DND-41 (cell line): ENCODE data around the gene PTCD2.

Experiments used
- ATAC-seq: fragments of 200-7000 bp; cut with Tn5 transposase; 3 replicates; pipeline ENCODE4 v1.9.1; 2021; ENCODE audit warnings: low read depth; ENCODE audit not compliant: insufficient read depth
- DNase-seq: peaks from one replicate; pipeline ENCODE4 v3.0.0-alpha.2; 2020
- H2AFZ ChIP-seq: 2 replicates; pipeline ENCODE4 v1.6.0; 2012; ENCODE audit warnings: low read depth, low read length
- H3K27ac ChIP-seq: 2 replicates; pipeline ENCODE4 v1.5.1; 2012; ENCODE audit warnings: low read length, inconsistent platforms
- H3K27me3 ChIP-seq: fragments of 200-600 bp; sonication (generic); 2 replicates; pipeline ENCODE4 v1.6.0; 2012; ENCODE audit warnings: low read length, mild to moderate bottlenecking, inconsistent platforms; ENCODE audit not compliant: insufficient read depth, poor library complexity
- H3K36me3 ChIP-seq: 2 replicates; pipeline ENCODE4 v1.5.1; 2012; ENCODE audit warnings: low read length, inconsistent platforms; ENCODE audit not compliant: insufficient read depth
- H3K4me1 ChIP-seq: 2 replicates; pipeline ENCODE4 v1.5.1; 2012; ENCODE audit warnings: mild to moderate bottlenecking, low read length; ENCODE audit not compliant: insufficient read depth
- H3K4me2 ChIP-seq: 2 replicates; pipeline ENCODE4 v1.6.0; 2012; ENCODE audit warnings: mild to moderate bottlenecking, moderate library complexity, low read length, inconsistent platforms; ENCODE audit not compliant: insufficient read depth
- H3K4me3 ChIP-seq, 2 experiments: fragments of 200-600 bp in 1 of 2; shearing (Covaris generic) in 1 of 2; 2 replicates each; pipeline ENCODE4 v1.5.1; 2012 to 2016; ENCODE audit warnings: inconsistent platforms in 2 of 2, low read length in 2 of 2, mild to moderate bottlenecking in 2 of 2, low read depth in 1 of 2, moderate library complexity in 1 of 2
- H3K79me2 ChIP-seq: 2 replicates; pipeline ENCODE4 v1.6.0; 2012; ENCODE audit warnings: low read length, inconsistent platforms; ENCODE audit not compliant: insufficient read depth
- H3K9ac ChIP-seq: 2 replicates; pipeline ENCODE4 v1.6.0; 2012; ENCODE audit warnings: low read depth, mild to moderate bottlenecking, inconsistent platforms, low read length, moderate library complexity
- H3K9me3 ChIP-seq: 2 replicates; pipeline ENCODE4 v1.5.1; 2012; ENCODE audit warnings: low read length, moderate library complexity, mild to moderate bottlenecking, inconsistent platforms; ENCODE audit not compliant: insufficient read depth, severe bottlenecking
- H4K20me1 ChIP-seq: 2 replicates; pipeline ENCODE4 v1.6.0; 2012; ENCODE audit warnings: low read length; ENCODE audit not compliant: insufficient read depth
- CTCF ChIP-seq: IDR thresholded peaks from 2 replicates; pipeline ENCODE4 v1.5.1; 2012; ENCODE audit warnings: borderline replicate concordance, low read length, moderate library complexity, mild to moderate bottlenecking; ENCODE audit not compliant: poor library complexity, severe bottlenecking; ENCODE audit errors: extremely low read depth
- EZH2 ChIP-seq: IDR thresholded peaks from 3 replicates; pipeline ENCODE4 v1.6.1; 2012; ENCODE audit warnings: borderline replicate concordance, low read depth, mild to moderate bottlenecking, moderate library complexity, low read length, inconsistent platforms; ENCODE audit not compliant: severe bottlenecking

The PTCD2 gene

DNA sequence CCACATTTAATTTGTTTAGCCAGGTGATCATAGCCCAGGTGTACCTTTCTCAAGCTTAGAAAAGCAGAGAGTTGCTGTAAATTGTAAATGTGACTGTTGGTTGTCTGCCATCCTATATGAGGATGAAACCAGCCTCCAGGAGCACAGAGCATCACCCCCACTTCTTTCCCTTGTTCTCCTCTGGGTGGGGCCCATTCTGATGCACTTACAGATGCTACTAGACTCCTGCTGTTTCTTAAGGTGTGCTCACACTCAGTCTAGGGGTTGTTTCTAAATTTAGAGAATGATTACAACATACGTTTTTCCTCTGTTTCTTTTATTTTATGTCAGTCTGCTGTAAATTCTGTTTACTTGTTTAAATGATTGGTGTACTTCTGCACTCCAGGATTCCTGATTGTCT, 10.5 kb downstream of the PTCD2 start:
- Histone ChIP-seq H3K27me3 (no peaks in the 10 kb centered on the region), H3K27ac (no peak overlapping the region), H3K79me2 (no peaks in the 10 kb centered on the region), H3K9me3 (no peaks in the 10 kb centered on the region), H3K4me2 (no peak overlapping the region), H4K20me1 (no peaks in the 10 kb centered on the region), H3K9ac (no peak overlapping the region), H3K36me3 (peaks cover 47% of the 10 kb centered on the region; the same call in 1 of the 2 replicates), H3K4me3 (no peak overlapping the region), H2AFZ (no peak overlapping the region), H3K4me1 (no peaks in the 10 kb centered on the region)
- ATAC-seq: no peak
- DNase-seq: no peak
- TF ChIP-seq CTCF (no peak), EZH2 (no peak)

DNA sequence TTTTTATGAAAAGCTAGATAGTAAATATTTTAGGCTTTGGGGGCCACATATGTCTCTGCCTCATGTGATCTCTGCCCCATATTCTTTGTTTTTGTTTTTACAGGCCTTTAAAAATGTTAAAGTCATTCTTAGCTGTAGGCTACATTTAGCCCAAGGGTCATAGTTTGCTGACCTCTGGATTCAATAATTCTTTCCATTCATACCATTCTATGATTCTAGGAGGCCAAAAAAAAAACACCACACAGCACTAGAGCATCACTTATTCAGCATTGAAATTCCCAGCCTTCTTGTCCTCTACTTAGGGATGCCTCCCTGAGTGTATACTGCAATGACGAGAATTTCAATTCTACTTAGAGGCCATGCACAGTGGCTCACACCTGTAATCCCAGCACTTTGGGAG, 17.0 kb downstream of the PTCD2 start:
- DNase-seq (no peak), ATAC-seq (no peak)
- no peaks in the 10 kb centered on the region for H3K9me3 ChIP-seq
- no peaks in the 10 kb centered on the region for H4K20me1 ChIP-seq
- TF ChIP-seq CTCF (no peak), EZH2 (no peak)
- no peak overlapping the region for H3K4me3 ChIP-seq
- no peak overlapping the region for H3K9ac ChIP-seq
- no peaks in the 10 kb centered on the region for H3K27me3 ChIP-seq
- no peaks in the 10 kb centered on the region for H3K79me2 ChIP-seq
- no peaks in the 10 kb centered on the region for H3K4me1 ChIP-seq
- no peak overlapping the region for H2AFZ ChIP-seq
- H3K36me3 ChIP-seq: peaks cover 37% of the 10 kb centered on the region; the same call in 1 of the 2 replicates
- H3K4me2 ChIP-seq: no peak overlapping the region
- H3K27ac ChIP-seq: no peak overlapping the region

GRCh38 chr5:72338689-72339209, 18.6 kb downstream of the PTCD2 start:
- no peak overlapping the region for H3K4me3 ChIP-seq
- H4K20me1 ChIP-seq: no peaks in the 10 kb centered on the region
- DNase-seq (no peak), ATAC-seq (no peak)
- H3K79me2 ChIP-seq: no peaks in the 10 kb centered on the region
- H3K36me3 ChIP-seq: peaks cover 45% of the 10 kb centered on the region
- H3K27ac ChIP-seq: no peak overlapping the region
- H3K27me3 ChIP-seq: no peaks in the 10 kb centered on the region
- no peak overlapping the region for H2AFZ ChIP-seq
- H3K4me2 ChIP-seq: no peak overlapping the region
- H3K9ac ChIP-seq: no peak overlapping the region
- no peak for TF ChIP-seq CTCF
- TF ChIP-seq EZH2: no peak
- no peaks in the 10 kb centered on the region for H3K9me3 ChIP-seq
- H3K4me1 ChIP-seq: no peaks in the 10 kb centered on the region

GRCh38 chr5:72346398-72346797, 26.2 kb downstream of the PTCD2 start:
- no peak for DNase-seq

More at GRCh38 chr5:72346398-72346797, 26.2 kb downstream of the PTCD2 start:
- H3K27me3 ChIP-seq: no peaks in the 10 kb centered on the region
- no peaks in the 10 kb centered on the region for H4K20me1 ChIP-seq
- no peaks in the 10 kb centered on the region for H3K9me3 ChIP-seq
- H3K9ac ChIP-seq: no peak overlapping the region
- no peaks in the 10 kb centered on the region for H3K4me1 ChIP-seq
- H3K4me3 ChIP-seq: no peak overlapping the region
- H3K79me2 ChIP-seq: no peaks in the 10 kb centered on the region
- no peak for ATAC-seq
- no peak overlapping the region for H3K4me2 ChIP-seq
- no peak for TF ChIP-seq EZH2
- no peak for TF ChIP-seq CTCF
- peaks cover 22% of the 10 kb centered on the region for H3K36me3 ChIP-seq
- no peak overlapping the region for H3K27ac ChIP-seq
- no peak overlapping the region for H2AFZ ChIP-seq
